K562 (cell line): Measurements from ENCODE around the gene LIFR. TPM values are rescaled to one million over a fixed set of nuclear protein-coding genes. Genes with fewer than 3 reads are reported as not detected.

Experiments
- ATAC-seq: fragments of 200-7000 bp; cut with Tn5 transposase; 3 replicates; pipeline ENCODE4 v1.9.1; 2020; ENCODE audit warnings: moderate library complexity
- BruUV-seq: library from RNA; stranded (reverse); fragments of 400-500 nt; replicated peaks from 2 replicates; lab custom pipeline; 2021; lab: Mats Ljungman, UMichigan
- CTCF ChIA-PET: fragments of 300-600 bp; formaldehyde crosslinking; extraction: SDS; loops from one replicate; lab custom pipeline; 2021; ENCODE audit warnings: low intra/inter-chr PET ratio; lab: Yijun Ruan, JAX
- POLR2A ChIA-PET: fragments of 300-600, 350-650 bp; sonication (Branson Sonifier 250); formaldehyde crosslinking; extraction: SDS; loops from one replicate; lab custom pipeline; 2021; ENCODE audit warnings: antibody characterized with exemption, inconsistent platforms; lab: Yijun Ruan, JAX
- DNase-seq, 4 experiments: peaks; one replicate each; pipeline versions ENCODE4 v3.0.0 to v3.0.0-alpha.2; 2011 to 2018; ENCODE audit warnings: low spot score in 3 of 4, mixed read lengths in 3 of 4; ENCODE audit errors: extremely low read depth in 1 of 4
- FAIRE-seq: peaks from 2 replicates; lab custom pipeline; 2011; peaks lifted over from hg19 to GRCh38; lab: Jason Lieb, UNC
- H2AFZ ChIP-seq: 2 replicates; pipeline ENCODE4 v1.6.0; 2011; ENCODE audit warnings: low read depth, low read length, control low read depth, inconsistent platforms
- H3K27ac ChIP-seq: fragments of 200-600 bp; 3 replicates; pipeline ENCODE4 v1.8.0; 2011; ENCODE audit warnings: low read depth, mild to moderate bottlenecking, control low read depth, inconsistent platforms, low read length, moderate library complexity, mixed read lengths; ENCODE audit errors: extremely low read depth
- H3K27me3 ChIP-seq, 2 experiments: fragments of 300-600 bp in 1 of 2; 2 replicates in 1 of 2; 3 replicates in 1 of 2; pipeline versions ENCODE4 v1.6.0 to v1.8.0; 2011; ENCODE audit warnings: inconsistent platforms in 2 of 2, low read length in 2 of 2, mild to moderate bottlenecking in 1 of 2, mixed read lengths in 1 of 2, moderate library complexity in 1 of 2; ENCODE audit not compliant: control insufficient read depth in 2 of 2, insufficient read depth in 2 of 2
- H3K36me3 ChIP-seq: fragments of 300-600 bp; 3 replicates; pipeline ENCODE4 v1.8.0; 2011; ENCODE audit warnings: mild to moderate bottlenecking, low read length, inconsistent platforms; ENCODE audit not compliant: control insufficient read depth, insufficient read depth
- H3K4me1 ChIP-seq, 2 experiments: fragments of 200-600 bp in 1 of 2; replicated peaks in 1 of 2; 2 replicates in 1 of 2; 3 replicates in 1 of 2; pipeline versions ENCODE4 v1.5.1 to v1.8.0; 2011; ENCODE audit warnings: inconsistent platforms in 2 of 2, low read length in 2 of 2, mild to moderate bottlenecking in 1 of 2, mixed read lengths in 1 of 2, moderate library complexity in 1 of 2; ENCODE audit not compliant: control insufficient read depth in 2 of 2, insufficient read depth in 2 of 2
- H3K4me2 ChIP-seq: 2 replicates; pipeline ENCODE4 v1.6.1; 2011; ENCODE audit warnings: low read length, control low read depth, inconsistent platforms, mixed read lengths; ENCODE audit not compliant: insufficient read depth
- H3K4me3 ChIP-seq: fragments of 200-600 bp; sonication (generic), shearing (Covaris generic); 2 replicates; pipeline ENCODE4 v1.5.1; 2016; ENCODE audit warnings: control low read depth, inconsistent platforms
- H3K79me2 ChIP-seq: fragments of 200-600 bp; 3 replicates; pipeline ENCODE4 v1.8.0; 2011; ENCODE audit warnings: low read length, inconsistent platforms; ENCODE audit not compliant: control insufficient read depth, insufficient read depth
- H3K9ac ChIP-seq, 2 experiments: 2 replicates each; pipeline versions ENCODE4 v1.6.0 to v1.6.1; 2011; ENCODE audit warnings: low read depth in 2 of 2, low read length in 2 of 2, control low read depth in 1 of 2, inconsistent platforms in 1 of 2, mild to moderate bottlenecking in 1 of 2, mixed read lengths in 1 of 2; ENCODE audit not compliant: insufficient read depth in 1 of 2
- H3K9me1 ChIP-seq: one replicate; pipeline ENCODE4 v1.6.0; 2011; ENCODE audit warnings: inconsistent platforms, mild to moderate bottlenecking, low read length, moderate library complexity; ENCODE audit not compliant: control insufficient read depth, insufficient read depth
- H3K9me3 ChIP-seq: replicated peaks from 2 replicates; pipeline ENCODE4 v1.5.1; 2011; ENCODE audit warnings: low read depth, low read length, inconsistent platforms; ENCODE audit not compliant: control insufficient read depth, insufficient read depth
- H4K20me1 ChIP-seq: replicated peaks from 2 replicates; pipeline ENCODE4 v1.6.1; 2011; ENCODE audit warnings: low read length, inconsistent platforms, mixed read lengths; ENCODE audit not compliant: control insufficient read depth, insufficient read depth
- CBFB ChIP-seq: sonication (generic); formaldehyde crosslinking; IDR thresholded peaks from 2 replicates; pipeline ENCODE4 v1.4.0; 2020; ENCODE audit warnings: mild to moderate bottlenecking, missing genetic modification reagents
- ELF4 ChIP-seq: fragments of 450-650 bp; formaldehyde crosslinking; IDR thresholded peaks from 2 replicates; pipeline ENCODE4 v1.4.0; 2022; ENCODE audit warnings: missing genetic modification characterization
- ERF ChIP-seq: fragments of 450-650 bp; formaldehyde crosslinking; IDR thresholded peaks from 2 replicates; pipeline ENCODE4 v1.4.0; 2020; ENCODE audit warnings: mild to moderate bottlenecking, mixed read lengths
- ESRRB ChIP-seq: fragments of 250-450 bp; sonication (Bioruptor Pico); IDR thresholded peaks from 2 replicates; pipeline ENCODE4 v1.5.0; 2020; ENCODE audit warnings: mild to moderate bottlenecking, moderate library complexity, borderline replicate concordance
- GTF2F1 ChIP-seq: IDR thresholded peaks from 2 replicates; pipeline ENCODE4 v1.6.1; 2011; ENCODE audit warnings: low read depth, low read length, improper control_type of control experiment
- HLTF ChIP-seq: fragments of 450-650 bp; IDR thresholded peaks from 2 replicates; pipeline ENCODE4 v1.6.1; 2016
- MIER1 ChIP-seq: fragments of 450-650 bp; IDR thresholded peaks from 2 replicates; pipeline ENCODE4 v1.6.1; 2016; ENCODE audit warnings: antibody characterized with exemption, mild to moderate bottlenecking, low read depth
- OTX1 ChIP-seq: fragments of 450-650 bp; formaldehyde crosslinking; IDR thresholded peaks from 2 replicates; pipeline ENCODE4 v1.4.0; 2022; ENCODE audit warnings: mild to moderate bottlenecking
- POLR3G ChIP-seq: IDR thresholded peaks from 2 replicates; pipeline ENCODE4 v1.6.1; 2011; ENCODE audit not compliant: insufficient read length, insufficient replicate concordance; ENCODE audit errors: extremely low read depth
- RBBP5 ChIP-seq: fragments of 200-600 bp; sonication (generic); IDR thresholded peaks from 2 replicates; pipeline ENCODE4 v1.6.1; 2012; ENCODE audit warnings: borderline replicate concordance, mild to moderate bottlenecking, low read length, control low read depth, inconsistent platforms; ENCODE audit not compliant: insufficient read depth, poor library complexity, severe bottlenecking
- SAFB ChIP-seq: fragments of 200-400 bp; formaldehyde crosslinking; IDR thresholded peaks from 2 replicates; pipeline ENCODE4 v1.6.1; 2017; ENCODE audit warnings: low read depth, low read length, borderline replicate concordance
- SAFB2 ChIP-seq: fragments of 200-400 bp; formaldehyde crosslinking; IDR thresholded peaks from 2 replicates; pipeline ENCODE4 v1.6.1; 2018; ENCODE audit warnings: borderline replicate concordance, low read length, low read depth, moderate library complexity; ENCODE audit not compliant: severe bottlenecking
- SMARCB1 ChIP-seq: IDR thresholded peaks from 2 replicates; pipeline ENCODE4 v1.6.1; 2011; ENCODE audit warnings: improper control_type of control experiment, low read depth; ENCODE audit not compliant: insufficient read length
- SUPT5H ChIP-seq: fragments of 450-650 bp; IDR thresholded peaks from 2 replicates; pipeline ENCODE4 v1.6.1; 2016
- ZKSCAN3 ChIP-seq: fragments of 250-450 bp; sonication (Bioruptor Pico); IDR thresholded peaks from 2 replicates; pipeline ENCODE4 v1.4.0; 2020
- ZNF316 ChIP-seq: fragments of 450-650 bp; IDR thresholded peaks from 2 replicates; pipeline ENCODE4 v1.6.1; 2016
- ZNF408 ChIP-seq: fragments of 250-450 bp; sonication (Bioruptor Pico); IDR thresholded peaks from 2 replicates; pipeline ENCODE4 v1.4.0; 2020; ENCODE audit warnings: low read depth, mild to moderate bottlenecking, moderate library complexity
- WGBS: fragments of 100-300 bp; shearing (Covaris generic); methylation state at CpG from one replicate; pipeline ENCODE4 v1.1.6; 2016; ENCODE audit warnings: low coverage, mixed read lengths; ENCODE audit not compliant: insufficient coverage; ENCODE audit errors: missing lambda C conversion rate; 5-methylcytosine and 5-hydroxymethylcytosine counted together
- in situ Hi-C: fragments of 300-500 bp; cut with MboI; formaldehyde crosslinking; loops from 4 replicates; pipeline ENCODE4 v1.15.0; 2018; ENCODE audit warnings: inconsistent platforms, mixed read lengths
- intact Hi-C: fragments of 100-400 bp; cut with micrococcal nuclease; formaldehyde crosslinking; loops from 2 replicates; pipeline ENCODE4 v1.14.2; 2022
- polyA plus RNA-seq, 8 experiments: library from polyadenylated mRNA; depleted of rRNA in 4 of 8; stranded (reverse) in 5 of 8; unstranded in 3 of 8; fragments of >200 nt; fragmentation: Nextera tagmentation in 2 of 8; fragmentation: Illumina TruSeq in 1 of 8; extraction: Ambion mirVana in 2 of 8; extraction: Trizol in 1 of 8; gene quantifications; 2 replicates each; pipeline versions ENCODE4 v1.2.1 to v1.2.3, GENCODE V29; 2011 to 2014; ENCODE audit warnings: inconsistent platforms in 1 of 8, missing spikeins in 1 of 8
- total RNA-seq, 7 experiments: library from RNA; depleted of rRNA in 6 of 7; stranded (reverse); fragments of >200 nt in 6 of 7; fragmentation: Illumina TruSeq in 2 of 7; extraction: Trizol in 2 of 7; gene quantifications; 2 replicates each; pipeline versions ENCODE4 v1.2.1 to v1.2.3, GENCODE V29; 2011 to 2021; ENCODE audit warnings: low replicate concordance in 1 of 7

LIFR gene
- total and polyA plus RNA-seq, 9 of the 15 experiments (the other 6 are each of a cell fraction or from before 2014, with no cell fraction given): 0.43 to 5.7 (median 3.3) TPM

DNA sequence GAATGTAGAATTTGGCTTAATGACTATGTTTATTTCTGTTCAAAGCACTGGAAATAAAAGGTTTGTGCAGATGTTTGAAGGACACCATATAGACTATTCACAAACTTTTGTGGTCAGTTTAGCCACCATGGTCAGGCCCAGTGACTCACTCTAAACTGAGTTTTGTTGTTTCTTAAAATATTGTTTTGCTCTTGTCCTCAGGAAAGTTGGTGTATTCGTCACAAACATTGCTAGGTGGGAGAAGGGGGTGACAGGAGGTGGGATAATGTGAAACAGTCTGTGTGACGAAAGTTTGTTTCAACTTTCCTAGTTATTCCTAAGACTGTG is 35.0 kb upstream of the LIFR start:
- ATAC-seq (no peak), FAIRE-seq (no peak), DNase-seq (no peak)
- no peak overlapping the region for H3K4me3 ChIP-seq
- H3K9ac ChIP-seq: no peak overlapping the region
- H3K4me2 ChIP-seq: no peak overlapping the region
- 9% methylated on average over 2 of the region's 2 CpGs for WGBS
- no peaks in the 10 kb centered on the region for H3K9me3 ChIP-seq
- no peaks in the 10 kb centered on the region for H3K9me1 ChIP-seq
- H3K4me1 ChIP-seq: no peaks in the 10 kb centered on the region
- in situ Hi-C loops: no loop called here
- POLR2A ChIA-PET: no interaction called here
- H3K79me2 ChIP-seq: no peaks in the 10 kb centered on the region
- no TSS peak for BruUV-seq
- TF ChIP-seq SUPT5H (no peak), ZNF316 (no peak), HLTF (no peak), RBBP5 (no peak), CBFB (CRISPR knock-in tag) (no peak), ZKSCAN3 (CRISPR knock-in tag) (no peak), SAFB2 (no peak), SMARCB1 (no peak), POLR3G (no peak), ELF4 (no peak), ESRRB (CRISPR knock-in tag) (no peak), ZNF408 (CRISPR knock-in tag) (no peak), ERF (CRISPR knock-in tag) (no peak), GTF2F1 (no peak), MIER1 (no peak), SAFB (no peak), OTX1 (CRISPR knock-in tag) (no peak)
- TF ChIP-seq, all 486 proteins: peak for 0
- Histone ChIP-seq H2AFZ (no peak overlapping the region), H3K27me3 (peaks cover 0 to 3% of the 10 kb centered on the region in 2 experiments; a peak in 2 of 5 replicates), H4K20me1 (no peaks in the 10 kb centered on the region), H3K27ac (no peak overlapping the region), H3K36me3 (no peaks in the 10 kb centered on the region)
- CTCF ChIA-PET: no interaction called here
- intact Hi-C loops: no loop called here
